Measurements from ENCODE around the gene ATP6V1E1. TPM values are rescaled to one million over a fixed set of nuclear protein-coding genes. Genes with fewer than 3 reads are reported as not detected.

The ATP6V1E1 gene
- total and polyA plus RNA-seq, 2 of the 13 experiments (the other 11 are each of a cell fraction or from before 2014, with no cell fraction given) = 69.3 to 90.9 TPM

GRCh38 chr22:17628406-17629172 is at the start of gene ATP6V1E1 (continued):
- TF ChIP-seq ZNF704 (CRISPR knock-in tag; IDR thresholded peaks at IDR 0.05; ENCODE audit: borderline replicate concordance) = peak; percentile 69; the same call in 1 of the 2 replicates
- TF ChIP-seq ZNF691 (CRISPR knock-in tag; IDR thresholded peaks at IDR 0.05; ENCODE audit: borderline replicate concordance, low read depth) = no peak; the same call in 1 of the 2 replicates
- peak; percentile 97 for TF ChIP-seq PHF8 (CRISPR knock-in tag; IDR thresholded peaks at IDR 0.05)
- TF ChIP-seq ZNF891 (CRISPR knock-in tag; IDR thresholded peaks at IDR 0.05) = peak; percentile 83; the same call in 1 of the 2 replicates
- TF ChIP-seq, protein P1, sequence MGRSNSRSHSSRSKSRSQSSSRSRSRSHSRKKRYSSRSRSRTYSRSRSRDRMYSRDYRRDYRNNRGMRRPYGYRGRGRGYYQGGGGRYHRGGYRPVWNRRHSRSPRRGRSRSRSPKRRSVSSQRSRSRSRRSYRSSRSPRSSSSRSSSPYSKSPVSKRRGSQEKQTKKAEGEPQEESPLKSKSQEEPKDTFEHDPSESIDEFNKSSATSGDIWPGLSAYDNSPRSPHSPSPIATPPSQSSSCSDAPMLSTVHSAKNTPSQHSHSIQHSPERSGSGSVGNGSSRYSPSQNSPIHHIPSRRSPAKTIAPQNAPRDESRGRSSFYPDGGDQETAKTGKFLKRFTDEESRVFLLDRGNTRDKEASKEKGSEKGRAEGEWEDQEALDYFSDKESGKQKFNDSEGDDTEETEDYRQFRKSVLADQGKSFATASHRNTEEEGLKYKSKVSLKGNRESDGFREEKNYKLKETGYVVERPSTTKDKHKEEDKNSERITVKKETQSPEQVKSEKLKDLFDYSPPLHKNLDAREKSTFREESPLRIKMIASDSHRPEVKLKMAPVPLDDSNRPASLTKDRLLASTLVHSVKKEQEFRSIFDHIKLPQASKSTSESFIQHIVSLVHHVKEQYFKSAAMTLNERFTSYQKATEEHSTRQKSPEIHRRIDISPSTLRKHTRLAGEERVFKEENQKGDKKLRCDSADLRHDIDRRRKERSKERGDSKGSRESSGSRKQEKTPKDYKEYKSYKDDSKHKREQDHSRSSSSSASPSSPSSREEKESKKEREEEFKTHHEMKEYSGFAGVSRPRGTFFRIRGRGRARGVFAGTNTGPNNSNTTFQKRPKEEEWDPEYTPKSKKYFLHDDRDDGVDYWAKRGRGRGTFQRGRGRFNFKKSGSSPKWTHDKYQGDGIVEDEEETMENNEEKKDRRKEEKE (IDR thresholded peaks at IDR 0.05) = no peak
- TF ChIP-seq ZNF512B (CRISPR knock-in tag; IDR thresholded peaks at IDR 0.05; ENCODE audit: borderline replicate concordance) = no peak
- TF ChIP-seq ZNF615 (CRISPR knock-in tag; IDR thresholded peaks at IDR 0.05; ENCODE audit: borderline replicate concordance) = peak; percentile 61; the same call in 1 of the 2 replicates
- TF ChIP-seq SRY (CRISPR knock-in tag; IDR thresholded peaks at IDR 0.05) = no peak
- TF ChIP-seq PRDM15 (CRISPR knock-in tag; IDR thresholded peaks at IDR 0.05) = peak; percentile 45; the same call in 1 of the 2 replicates
- TF ChIP-seq ZFP90 (CRISPR knock-in tag; IDR thresholded peaks at IDR 0.05; ENCODE audit: borderline replicate concordance) = peak; percentile 39; the same call in 1 of the 2 replicates
- TF ChIP-seq, protein P2, sequence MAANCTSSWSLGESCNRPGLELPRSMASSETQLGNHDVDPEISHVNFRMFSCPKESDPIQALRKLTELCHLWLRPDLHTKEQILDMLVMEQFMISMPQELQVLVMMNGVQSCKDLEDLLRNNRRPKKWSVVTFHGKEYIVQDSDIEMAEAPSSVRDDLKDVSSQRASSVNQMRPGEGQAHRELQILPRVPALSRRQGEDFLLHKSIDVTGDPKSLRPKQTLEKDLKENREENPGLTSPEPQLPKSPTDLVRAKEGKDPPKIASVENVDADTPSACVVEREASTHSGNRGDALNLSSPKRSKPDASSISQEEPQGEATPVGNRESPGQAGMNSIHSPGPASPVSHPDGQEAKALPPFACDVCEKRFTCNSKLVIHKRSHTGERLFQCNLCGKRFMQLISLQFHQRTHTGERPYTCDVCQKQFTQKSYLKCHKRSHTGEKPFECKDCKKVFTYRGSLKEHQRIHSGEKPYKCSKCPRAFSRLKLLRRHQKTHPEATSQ (CRISPR knock-in tag; IDR thresholded peaks at IDR 0.05; ENCODE audit: borderline replicate concordance) = peak; percentile 6; the same call in 1 of the 2 replicates
- TF ChIP-seq MYPOP (CRISPR knock-in tag; IDR thresholded peaks at IDR 0.05) = peak; percentile 22; the same call in 1 of the 2 replicates

Measured in HepG2 (cell line).